Mesendoderm (in vitro differentiated cells): Measurements from ENCODE around the gene OSBPL3.

Experiments
- DNase-seq: peaks from one replicate; pipeline ENCODE4 v3.0.0; 2013
- H2AK5ac ChIP-seq: 2 replicates; pipeline ENCODE4 v1.6.1; 2013; ENCODE audit warnings: low read length, inconsistent platforms
- H2BK120ac ChIP-seq: 2 replicates; pipeline ENCODE4 v1.6.1; 2013; ENCODE audit warnings: low read depth, mild to moderate bottlenecking, low read length, moderate library complexity, mixed read lengths
- H2BK15ac ChIP-seq: replicated peaks from 2 replicates; pipeline ENCODE4 v1.6.1; 2013; ENCODE audit warnings: low read depth, mild to moderate bottlenecking, moderate library complexity
- H2BK5ac ChIP-seq: 2 replicates; pipeline ENCODE4 v1.6.1; 2013; ENCODE audit warnings: low read length, inconsistent platforms
- H3K18ac ChIP-seq: 2 replicates; pipeline ENCODE4 v1.6.1; 2013; ENCODE audit warnings: mild to moderate bottlenecking, low read length, mixed read lengths
- H3K23ac ChIP-seq: one replicate; pipeline ENCODE4 v1.6.1; 2013; ENCODE audit warnings: low read length
- H3K27ac ChIP-seq: 2 replicates; pipeline ENCODE4 v1.5.1; 2013; ENCODE audit warnings: low read depth, mild to moderate bottlenecking, inconsistent platforms, low read length, moderate library complexity
- H3K27me3 ChIP-seq: 2 replicates; pipeline ENCODE4 v1.6.1; 2013; ENCODE audit warnings: low read length, control low read depth, mild to moderate bottlenecking, inconsistent platforms; ENCODE audit not compliant: insufficient read depth, poor library complexity
- H3K36me3 ChIP-seq: 2 replicates; pipeline ENCODE4 v1.6.1; 2013; ENCODE audit warnings: low read length, inconsistent platforms; ENCODE audit not compliant: control insufficient read depth, insufficient read depth
- H3K4ac ChIP-seq: one replicate; pipeline ENCODE4 v1.6.1; 2013; ENCODE audit warnings: low read depth, mild to moderate bottlenecking, low read length, moderate library complexity
- H3K4me1 ChIP-seq: 2 replicates; pipeline ENCODE4 v1.6.1; 2013; ENCODE audit warnings: low read depth, low read length, inconsistent platforms; ENCODE audit not compliant: control insufficient read depth
- H3K4me2 ChIP-seq: 2 replicates; pipeline ENCODE4 v1.6.1; 2013; ENCODE audit warnings: low read length
- H3K4me3 ChIP-seq: 2 replicates; pipeline ENCODE4 v1.5.1; 2013; ENCODE audit warnings: mild to moderate bottlenecking, low read length
- H3K56ac ChIP-seq: one replicate; pipeline ENCODE4 v1.6.1; 2013; ENCODE audit warnings: low read length
- H3K79me1 ChIP-seq: 2 replicates; pipeline ENCODE4 v1.6.1; 2013; ENCODE audit warnings: low read length, inconsistent platforms
- H3K79me2 ChIP-seq: 2 replicates; pipeline ENCODE4 v1.6.1; 2013; ENCODE audit warnings: mild to moderate bottlenecking, low read length; ENCODE audit not compliant: control insufficient read depth, insufficient read depth
- H3K9ac ChIP-seq: 2 replicates; pipeline ENCODE4 v1.6.1; 2013; ENCODE audit warnings: low read length, inconsistent platforms
- H4K5ac ChIP-seq: one replicate; pipeline ENCODE4 v1.6.1; 2013; ENCODE audit warnings: low read length
- H4K8ac ChIP-seq: one replicate; pipeline ENCODE4 v1.6.1; 2013; ENCODE audit warnings: low read depth, mild to moderate bottlenecking, control low read depth, low read length, moderate library complexity
- WGBS: extraction: QIAGEN DNeasy Blood & Tissue Kit; methylation state at CpG from one replicate; pipeline ENCODE4 v1.1.7; 2013; ENCODE audit warnings: low lambda C conversion rate, missing lambda C conversion rate; ENCODE audit not compliant: insufficient coverage; ENCODE audit errors: extremely low coverage; 5-methylcytosine and 5-hydroxymethylcytosine counted together

The OSBPL3 gene

DNA sequence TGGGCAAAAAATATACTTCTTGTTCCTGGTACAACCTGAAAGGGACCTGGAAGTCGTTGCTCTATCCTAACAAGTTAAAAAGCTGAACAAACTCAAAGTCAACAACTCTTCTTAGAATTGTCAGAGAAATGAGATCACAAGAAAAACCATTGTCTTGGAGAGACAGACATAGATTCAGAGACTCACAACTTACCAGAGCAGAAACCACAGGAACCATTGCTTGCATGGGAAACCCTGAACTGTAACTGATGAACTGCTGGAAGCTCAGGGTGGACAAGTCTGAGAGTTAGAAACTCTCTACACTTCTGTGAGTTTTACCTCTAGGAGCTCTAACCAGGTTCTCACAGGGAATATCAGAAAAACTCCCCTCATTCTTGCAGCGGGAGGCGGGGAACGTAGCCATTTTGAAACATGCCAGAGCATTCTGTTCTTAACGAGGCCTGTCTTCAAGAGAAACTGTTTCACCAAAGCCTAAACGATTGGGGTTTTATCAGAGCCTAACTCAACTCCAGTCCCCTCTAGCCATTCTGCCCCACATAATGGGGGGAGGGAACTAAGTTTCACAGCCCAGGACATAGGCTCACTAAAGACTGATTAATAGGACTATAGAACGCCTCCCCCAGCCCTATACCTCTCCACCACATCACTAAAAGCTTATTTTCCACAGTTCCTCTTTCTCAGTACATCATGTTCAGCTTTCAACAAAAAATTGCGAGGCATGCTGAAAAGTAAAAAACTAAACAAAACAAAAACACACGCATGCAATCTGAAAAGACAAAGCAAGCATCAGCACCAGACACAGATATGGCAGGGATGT lies 210.8 kb downstream of the OSBPL3 start:
- H3K4me1 ChIP-seq: no peaks in the 10 kb centered on the region
- H4K8ac ChIP-seq: no peak overlapping the region
- H2BK120ac ChIP-seq: no peak overlapping the region

GRCh38 chr7:24767878-24768569 lies 212.0 kb downstream of the OSBPL3 start:
- Histone ChIP-seq H2AK5ac (no peak overlapping the region), H3K36me3 (no peaks in the 10 kb centered on the region), H3K79me2 (no peaks in the 10 kb centered on the region), H3K18ac (no peak overlapping the region), H3K4me2 (no peak overlapping the region), H2BK15ac (no peak overlapping the region), H2BK120ac (no peak overlapping the region), H3K23ac (no peak overlapping the region), H3K4ac (no peak overlapping the region), H3K27ac (no peak overlapping the region), H4K8ac (no peak overlapping the region), H3K27me3 (no peaks in the 10 kb centered on the region), H4K5ac (no peak overlapping the region), H3K9ac (no peak overlapping the region), H3K4me3 (no peak overlapping the region), H3K56ac (no peak overlapping the region), H3K4me1 (no peaks in the 10 kb centered on the region), H3K79me1 (no peaks in the 10 kb centered on the region), H2BK5ac (no peak overlapping the region)
- no peak for DNase-seq
- WGBS: no CpG with 5 or more reads among the region's 9 CpGs

More for the DNA sequence above, 210.8 kb downstream of the OSBPL3 start:
- Histone ChIP-seq H3K27ac (no peak overlapping the region), H2BK15ac (no peak overlapping the region), H4K5ac (no peak overlapping the region), H3K4me3 (no peak overlapping the region), H3K56ac (no peak overlapping the region), H3K18ac (no peak overlapping the region), H2AK5ac (no peak overlapping the region), H3K9ac (no peak overlapping the region), H3K79me1 (no peaks in the 10 kb centered on the region), H3K36me3 (no peaks in the 10 kb centered on the region), H3K27me3 (no peaks in the 10 kb centered on the region), H2BK5ac (no peak overlapping the region), H3K4me2 (no peak overlapping the region), H3K79me2 (no peaks in the 10 kb centered on the region), H3K4ac (no peak overlapping the region), H3K23ac (no peak overlapping the region)
- no CpG with 5 or more reads among the region's 9 CpGs for WGBS
- no peak for DNase-seq

- Histone ChIP-seq H3K27me3 (no peaks in the 10 kb centered on the region), H2BK5ac (no peak overlapping the region), H3K23ac (no peak overlapping the region), H3K27ac (no peak overlapping the region), H3K4me2 (no peak overlapping the region), H3K9ac (no peak overlapping the region), H3K18ac (no peak overlapping the region), H4K8ac (no peak overlapping the region), H3K36me3 (no peaks in the 10 kb centered on the region), H2BK120ac (no peak overlapping the region), H2AK5ac (no peak overlapping the region), H2BK15ac (no peak overlapping the region), H4K5ac (no peak overlapping the region), H3K79me1 (no peaks in the 10 kb centered on the region), H3K56ac (no peak overlapping the region), H3K79me2 (no peaks in the 10 kb centered on the region), H3K4ac (no peak overlapping the region), H3K4me3 (no peak overlapping the region), H3K4me1 (no peaks in the 10 kb centered on the region)
- no CpG with 5 or more reads among the region's 8 CpGs for WGBS
- DNase-seq: no peak
Observed at GRCh38 chr7:24764972-24765744, 214.8 kb downstream of the OSBPL3 start.

DNA sequence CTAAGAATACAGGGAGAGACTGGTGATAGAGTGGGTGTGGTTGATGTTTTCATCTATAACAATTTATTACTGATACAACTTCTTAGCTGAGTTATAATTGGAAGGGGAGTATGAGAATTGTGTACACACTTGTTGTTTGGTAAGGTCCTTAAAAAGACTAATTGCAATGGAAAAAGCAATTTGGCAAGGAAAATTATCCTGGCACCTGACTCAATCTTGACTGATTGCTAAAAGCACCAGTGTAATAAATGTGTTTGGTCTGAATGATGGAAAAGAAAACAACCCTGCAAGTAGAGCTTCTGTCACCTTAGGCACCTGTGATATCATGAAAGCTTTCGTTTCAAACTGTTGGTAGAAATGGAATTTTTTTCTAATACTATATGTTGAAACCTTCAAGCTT lies 216.0 kb downstream of the OSBPL3 start:
- Histone ChIP-seq H3K4me1 (no peaks in the 10 kb centered on the region), H3K79me2 (no peaks in the 10 kb centered on the region), H2BK15ac (no peak overlapping the region), H3K27ac (no peak overlapping the region), H3K36me3 (no peaks in the 10 kb centered on the region), H4K8ac (no peak overlapping the region), H2BK120ac (no peak overlapping the region), H3K23ac (no peak overlapping the region), H2AK5ac (no peak overlapping the region), H3K27me3 (no peaks in the 10 kb centered on the region), H3K79me1 (no peaks in the 10 kb centered on the region), H3K4me2 (no peak overlapping the region), H3K4ac (no peak overlapping the region), H2BK5ac (no peak overlapping the region), H3K56ac (no peak overlapping the region), H3K4me3 (no peak overlapping the region), H3K9ac (no peak overlapping the region), H3K18ac (no peak overlapping the region), H4K5ac (no peak overlapping the region)
- no CpG with 5 or more reads among the region's 1 CpG for WGBS
- DNase-seq: no peak

DNA sequence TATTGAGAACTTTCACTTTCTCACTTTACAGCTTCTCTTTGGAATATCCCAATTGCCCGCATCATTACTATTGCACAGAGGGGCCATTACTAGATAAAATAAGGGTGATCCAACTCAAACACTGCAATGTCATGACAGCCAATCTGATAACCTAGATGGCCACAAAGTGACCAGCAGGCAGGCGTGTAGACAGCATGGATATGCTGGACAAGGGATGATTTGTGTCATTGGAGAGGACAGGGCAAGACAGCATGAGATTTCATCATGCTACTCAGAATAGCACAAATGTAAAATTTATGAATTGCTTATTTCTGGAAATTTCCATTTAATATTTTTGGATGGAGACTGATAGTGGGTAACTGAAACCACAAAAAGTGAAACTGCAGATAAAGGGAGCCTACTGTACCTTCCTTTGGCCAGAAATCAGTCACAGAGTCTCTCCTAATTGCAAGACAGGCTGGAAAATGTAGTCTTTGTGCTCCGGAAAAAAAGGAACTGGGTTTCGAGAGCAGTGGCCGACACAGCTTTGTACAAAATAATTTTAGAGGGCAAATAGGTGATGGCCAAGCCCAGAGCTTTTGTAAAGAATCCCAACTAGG lies 216.6 kb downstream of the OSBPL3 start:
- no peak for DNase-seq
- Histone ChIP-seq H3K4me1 (no peaks in the 10 kb centered on the region), H3K36me3 (no peaks in the 10 kb centered on the region), H4K5ac (no peak overlapping the region), H2AK5ac (no peak overlapping the region), H2BK120ac (no peak overlapping the region), H3K27ac (no peak overlapping the region), H3K79me2 (no peaks in the 10 kb centered on the region), H3K18ac (no peak overlapping the region), H3K4ac (no peak overlapping the region), H4K8ac (no peak overlapping the region), H3K4me3 (no peak overlapping the region), H3K9ac (no peak overlapping the region), H3K79me1 (no peaks in the 10 kb centered on the region), H3K23ac (no peak overlapping the region), H3K56ac (no peak overlapping the region), H2BK15ac (no peak overlapping the region), H3K27me3 (peaks cover 3% of the 10 kb centered on the region), H3K4me2 (no peak overlapping the region), H2BK5ac (no peak overlapping the region)
- WGBS: no CpG with 5 or more reads among the region's 5 CpGs
